Stimulated activated CD8-positive, alpha-beta memory T cell treated with anti-CD3 and anti-CD28 coated beads, Interleukin-4, amount 100 ng/mL, for 24 hours (primary cell): ENCODE results near the gene ATP8A2.

Experiments used
- DNase-seq: peaks from one replicate; pipeline ENCODE4 v3.0.0-alpha.2; 2020; ENCODE audit warnings: low read depth

ATP8A2 gene

DNA sequence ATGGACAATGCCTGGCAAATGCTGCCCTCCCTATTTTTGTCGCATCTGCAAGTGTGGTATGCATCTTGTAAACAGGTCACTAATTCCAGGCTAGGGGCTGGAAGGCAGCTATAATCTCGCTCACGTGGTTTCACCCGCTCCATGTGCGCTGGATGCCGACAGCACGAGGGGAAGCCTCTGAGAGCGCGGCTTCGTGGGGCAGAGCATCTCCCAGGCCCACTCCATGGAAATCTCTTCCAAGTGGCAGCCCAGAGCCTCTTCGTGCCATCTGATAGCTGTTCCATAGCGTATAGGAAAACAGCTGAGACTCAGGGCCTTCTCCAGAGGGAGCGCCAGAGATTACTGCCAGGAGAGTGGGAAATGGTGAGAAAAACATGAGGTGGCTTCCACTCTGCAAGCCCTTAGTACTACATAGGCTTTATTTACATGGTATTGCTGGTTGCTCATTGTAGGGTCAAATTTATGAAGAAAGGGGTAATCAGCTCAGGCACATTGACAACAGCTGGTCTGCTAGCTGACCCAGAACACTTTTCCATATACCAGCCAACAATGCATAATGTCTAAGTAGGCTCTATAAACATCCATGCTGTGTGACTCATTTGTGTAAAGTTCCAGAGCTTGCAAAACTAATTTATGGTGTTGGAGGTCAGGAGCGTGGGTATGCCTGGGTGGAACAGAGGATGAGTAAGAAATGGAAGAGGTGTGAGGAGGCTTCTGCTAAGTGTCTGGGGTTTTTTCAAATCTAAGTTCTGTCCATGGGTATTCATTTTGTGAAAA lies 514.9 kb downstream of the ATP8A2 start:
- no peak for DNase-seq

GRCh38 chr13:25887962-25888655 lies 516.3 kb downstream of the ATP8A2 start:
- DNase-seq = no peak

- no peak for DNase-seq
These were observed 519.0 kb downstream of the ATP8A2 start for GRCh38 chr13:25890671-25891212.

DNA sequence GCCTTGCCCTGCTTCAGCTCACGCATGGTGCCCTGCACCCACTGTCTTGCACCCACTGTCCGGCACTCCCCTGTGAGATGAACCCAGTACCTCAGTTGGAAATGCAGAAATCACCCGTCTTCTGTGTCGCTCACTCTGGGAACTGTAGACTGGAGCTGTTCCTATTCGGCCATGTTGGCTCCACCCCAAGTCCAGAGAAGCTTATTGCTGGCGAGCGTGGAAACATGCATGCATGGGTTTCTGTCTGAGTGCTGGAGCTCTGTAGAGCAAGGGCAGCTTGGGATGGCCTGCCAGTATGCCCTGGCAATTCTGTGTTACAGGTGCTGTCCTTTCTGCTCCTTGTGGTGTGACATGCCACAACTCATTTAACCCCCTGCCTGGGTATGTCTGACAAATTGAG lies 527.2 kb downstream of the ATP8A2 start:
- no peak for DNase-seq

DNA sequence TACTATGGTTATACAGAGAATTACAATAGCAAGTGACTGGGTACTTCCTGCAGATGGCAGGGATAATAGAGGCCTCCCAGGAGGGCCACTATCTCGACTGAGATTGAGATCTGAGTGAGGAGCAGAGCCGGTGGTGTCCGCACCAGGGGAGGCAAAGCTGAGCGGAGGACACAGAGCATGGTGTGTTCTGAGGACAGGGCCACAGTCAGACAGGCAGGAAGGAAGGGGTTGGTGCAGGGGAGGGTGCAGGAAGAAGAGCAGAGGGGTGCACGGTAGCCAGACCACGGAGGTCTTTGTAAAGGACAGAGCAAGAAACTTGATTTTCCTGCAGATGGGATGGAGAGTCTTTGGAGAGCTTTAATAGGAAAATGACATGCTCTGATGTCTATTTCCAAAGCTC lies 527.7 kb downstream of the ATP8A2 start:
- no peak for DNase-seq

DNA sequence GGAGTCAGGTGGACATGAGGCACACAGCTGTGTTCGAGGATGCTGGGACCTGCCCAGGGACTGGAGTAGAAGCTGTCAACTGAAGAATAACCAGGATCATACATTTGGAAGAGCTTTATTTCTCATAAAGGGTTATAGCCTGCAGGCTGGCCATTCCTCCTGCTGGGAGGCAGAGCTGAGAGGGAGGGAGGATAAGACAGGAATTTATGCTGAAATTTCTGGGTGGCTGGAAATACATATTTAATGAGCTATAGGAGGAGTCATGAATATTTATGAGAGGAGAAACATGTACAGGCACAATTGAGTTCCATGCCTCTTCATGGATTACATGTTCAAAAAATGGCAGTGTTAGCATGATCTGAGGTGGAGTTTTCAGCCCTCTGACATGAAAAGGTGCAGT lies 528.2 kb downstream of the ATP8A2 start:
- DNase-seq = no peak

- no peak for DNase-seq
These were observed 529.9 kb downstream of the ATP8A2 start for GRCh38 chr13:25901460-25902376.

DNA sequence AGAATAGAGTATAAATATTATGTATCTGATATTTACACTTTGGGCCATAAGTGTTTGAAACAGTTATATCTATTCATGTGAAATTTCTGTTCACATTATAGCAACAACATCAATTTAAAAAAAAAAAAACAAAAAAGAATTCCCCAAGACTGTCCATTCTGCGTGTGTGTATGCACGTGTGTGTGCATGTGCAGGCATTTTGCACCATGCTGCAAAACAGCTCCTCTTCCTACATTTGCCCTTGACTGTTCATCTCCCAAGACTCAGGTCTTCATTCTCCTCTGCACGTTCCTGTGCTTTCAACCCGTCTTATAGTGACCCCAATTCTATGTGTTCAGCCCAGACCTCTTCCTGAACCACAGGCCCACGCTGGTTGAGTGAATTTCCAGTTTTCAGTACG lies 530.7 kb downstream of the ATP8A2 start:
- no peak for DNase-seq

- no peak for DNase-seq
These were observed 531.1 kb downstream of the ATP8A2 start for GRCh38 chr13:25902891-25903341.

GRCh38 chr13:25904830-25905229 lies 533.1 kb downstream of the ATP8A2 start:
- no peak for DNase-seq

DNA sequence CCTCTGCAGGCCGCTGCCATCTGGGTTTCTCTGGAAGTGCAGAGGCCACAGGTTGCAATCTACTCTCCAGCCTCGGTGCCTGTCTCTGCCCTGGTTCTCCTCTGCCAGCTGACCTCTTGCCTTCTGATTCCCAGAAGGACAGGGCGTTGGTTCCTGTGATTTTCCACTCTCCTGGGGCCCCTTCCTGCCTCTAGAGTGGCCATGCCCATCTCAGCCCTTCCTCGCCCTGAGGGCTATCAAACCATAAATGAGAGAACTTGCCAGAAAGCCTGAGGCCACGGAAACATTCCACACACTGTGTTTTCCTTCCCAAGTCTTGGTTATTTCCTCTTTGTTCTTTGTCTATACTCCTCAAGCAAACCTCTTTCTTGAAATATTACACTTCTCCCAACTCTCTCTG lies 533.8 kb downstream of the ATP8A2 start:
- DNase-seq = no peak

GRCh38 chr13:25906191-25906661 lies 534.5 kb downstream of the ATP8A2 start:
- no peak for DNase-seq

GRCh38 chr13:25908366-25908765 lies 536.6 kb downstream of the ATP8A2 start:
- no peak for DNase-seq

DNA sequence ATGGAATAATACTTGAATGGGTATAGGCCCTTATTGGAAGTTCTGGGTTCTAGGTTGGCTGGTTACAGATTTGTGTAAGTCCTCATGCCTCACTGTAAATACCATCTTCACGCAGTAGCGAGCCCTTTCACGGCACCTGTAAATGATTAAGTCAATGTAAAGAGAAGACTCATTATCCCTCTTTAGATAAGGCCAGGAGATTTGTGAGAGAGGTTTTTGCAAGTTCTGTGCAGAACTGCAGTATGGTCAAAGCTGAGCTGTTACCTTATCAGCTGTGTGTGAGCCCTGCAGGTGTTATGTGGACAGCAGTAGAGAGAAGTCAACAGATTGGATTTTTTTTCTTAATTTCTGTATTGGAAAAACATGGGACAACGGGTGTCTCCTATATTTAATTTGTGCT lies 538.5 kb downstream of the ATP8A2 start:
- DNase-seq = no peak

GRCh38 chr13:25910991-25911419 lies 539.2 kb downstream of the ATP8A2 start:
- no peak for DNase-seq

DNA sequence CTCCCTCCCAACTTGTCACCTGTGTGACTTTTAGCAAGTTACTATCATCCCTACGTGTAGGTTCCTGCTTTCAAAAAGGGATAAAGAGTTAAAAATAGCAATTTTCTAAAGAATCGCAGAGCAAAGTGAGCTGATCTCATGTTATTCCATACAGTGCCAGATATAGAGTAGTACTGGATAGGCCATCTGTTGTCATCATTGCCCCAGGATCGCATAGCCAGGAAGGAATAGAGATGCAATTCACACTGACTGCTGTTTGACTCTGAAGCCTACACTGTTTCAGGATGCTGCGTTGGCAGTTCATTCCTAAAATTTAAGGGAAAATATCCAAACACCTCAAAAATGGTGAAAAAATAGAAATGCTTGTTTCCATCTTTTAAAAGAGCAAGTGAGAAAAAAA lies 541.2 kb downstream of the ATP8A2 start:
- DNase-seq = no peak

DNA sequence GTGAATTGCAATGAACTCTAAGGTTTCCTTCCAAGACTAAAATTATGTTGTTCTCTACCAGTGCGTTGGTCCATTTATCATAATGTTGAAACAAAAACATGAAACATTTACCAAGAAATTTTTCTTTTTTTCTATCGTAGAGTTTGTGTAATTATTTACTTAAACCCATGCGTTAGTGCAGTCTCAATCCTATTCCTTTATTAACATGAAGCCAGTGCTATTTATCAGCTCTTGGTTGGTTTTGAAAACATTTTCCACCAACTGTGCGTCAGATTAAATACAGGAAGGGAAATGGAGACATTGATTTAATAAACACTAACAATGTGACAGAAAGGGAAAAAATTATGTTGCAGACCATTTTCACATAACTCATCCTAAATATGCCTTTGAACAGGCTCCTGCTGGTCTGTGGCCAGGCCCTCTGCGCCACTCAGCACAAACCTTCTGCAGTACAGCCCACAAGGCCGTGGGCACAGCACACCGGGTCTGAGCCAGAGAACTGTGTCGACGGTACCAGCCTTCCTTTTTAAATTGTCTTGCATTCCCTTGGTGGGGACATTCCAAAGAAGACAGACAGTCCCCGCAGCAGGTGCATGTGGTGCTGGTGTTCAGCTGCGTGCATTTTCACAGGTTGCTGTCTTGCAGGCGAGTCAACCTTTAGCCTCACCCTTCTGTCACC lies 544.2 kb downstream of the ATP8A2 start:
- no peak for DNase-seq

GRCh38 chr13:25920277-25920676 lies 548.5 kb downstream of the ATP8A2 start:
- no peak for DNase-seq

GRCh38 chr13:25920931-25921330 lies 549.2 kb downstream of the ATP8A2 start:
- DNase-seq = no peak

DNA sequence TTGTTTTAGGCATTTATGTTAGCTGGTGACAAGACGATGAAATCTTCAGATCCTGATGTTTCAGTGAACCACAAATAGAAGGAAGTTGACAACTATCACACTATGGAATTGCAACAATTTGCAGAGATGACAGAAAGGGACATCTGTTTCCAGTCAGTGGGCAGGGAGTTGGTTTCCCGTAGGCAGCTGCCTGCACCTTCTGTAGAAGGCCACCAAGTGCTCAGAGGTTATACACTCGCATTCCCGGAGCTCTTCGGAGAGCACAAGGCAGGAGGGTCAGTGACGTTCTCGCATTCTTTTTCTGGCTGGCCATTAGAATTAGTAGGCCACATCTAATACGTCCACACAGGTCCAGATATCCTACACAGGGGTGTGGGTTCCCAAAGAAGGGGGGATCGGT lies 550.6 kb downstream of the ATP8A2 start:
- no peak for DNase-seq
